Coronary artery (tissue), 2 donors: ENCODE measurements around the gene AUTS2.
A peak's percentile ranks its signal among the peaks of the same experiment; 100 is the strongest.

ENCODE experiments used
- DNase-seq: peaks from one replicate; pipeline ENCODE4 v3.0.0-alpha.2; 2017; ENCODE audit warnings: low spot score
- H3K27ac ChIP-seq, 2 donors: fragments of 200-600 bp; sonication (generic); one replicate each; pipeline ENCODE4 v1.5.1; 2016 to 2019
- H3K4me3 ChIP-seq: fragments of 200-600 bp; sonication (generic); 2 replicates; pipeline ENCODE4 v1.5.1; 2016; ENCODE audit warnings: mild to moderate bottlenecking, moderate library complexity
- TF ChIP-seq, protein P1 (sequence below): fragments of 200-600 bp; sonication (generic); IDR thresholded peaks from one replicate; pipeline ENCODE4 v1.5.1; 2019; ENCODE audit warnings: antibody characterized with exemption

AUTS2 gene

DNA sequence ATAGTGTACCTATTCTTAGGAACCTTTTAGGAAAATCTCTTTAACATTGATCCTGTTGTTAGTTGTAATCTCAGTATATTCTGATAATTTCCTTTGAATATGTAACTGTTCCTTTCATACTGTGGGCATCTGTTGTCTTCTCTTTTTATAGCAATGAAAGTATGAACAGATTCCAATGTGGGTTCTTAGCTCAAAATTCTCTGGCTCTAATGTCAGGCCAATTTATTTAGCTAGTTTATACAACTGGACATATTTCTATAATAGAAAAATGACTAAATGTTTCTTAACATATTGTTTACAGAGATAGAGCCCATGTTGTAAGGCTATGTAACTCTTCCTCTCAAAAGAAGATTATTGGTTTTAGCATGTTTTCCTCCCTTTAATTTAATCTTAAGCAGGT lies 363.2 kb downstream of the AUTS2 start:
- Histone ChIP-seq H3K27ac (no peak overlapping the region), H3K4me3 (no peak overlapping the region)
- TF ChIP-seq, protein P1, sequence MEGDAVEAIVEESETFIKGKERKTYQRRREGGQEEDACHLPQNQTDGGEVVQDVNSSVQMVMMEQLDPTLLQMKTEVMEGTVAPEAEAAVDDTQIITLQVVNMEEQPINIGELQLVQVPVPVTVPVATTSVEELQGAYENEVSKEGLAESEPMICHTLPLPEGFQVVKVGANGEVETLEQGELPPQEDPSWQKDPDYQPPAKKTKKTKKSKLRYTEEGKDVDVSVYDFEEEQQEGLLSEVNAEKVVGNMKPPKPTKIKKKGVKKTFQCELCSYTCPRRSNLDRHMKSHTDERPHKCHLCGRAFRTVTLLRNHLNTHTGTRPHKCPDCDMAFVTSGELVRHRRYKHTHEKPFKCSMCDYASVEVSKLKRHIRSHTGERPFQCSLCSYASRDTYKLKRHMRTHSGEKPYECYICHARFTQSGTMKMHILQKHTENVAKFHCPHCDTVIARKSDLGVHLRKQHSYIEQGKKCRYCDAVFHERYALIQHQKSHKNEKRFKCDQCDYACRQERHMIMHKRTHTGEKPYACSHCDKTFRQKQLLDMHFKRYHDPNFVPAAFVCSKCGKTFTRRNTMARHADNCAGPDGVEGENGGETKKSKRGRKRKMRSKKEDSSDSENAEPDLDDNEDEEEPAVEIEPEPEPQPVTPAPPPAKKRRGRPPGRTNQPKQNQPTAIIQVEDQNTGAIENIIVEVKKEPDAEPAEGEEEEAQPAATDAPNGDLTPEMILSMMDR: no peak
- no peak for DNase-seq

DNA sequence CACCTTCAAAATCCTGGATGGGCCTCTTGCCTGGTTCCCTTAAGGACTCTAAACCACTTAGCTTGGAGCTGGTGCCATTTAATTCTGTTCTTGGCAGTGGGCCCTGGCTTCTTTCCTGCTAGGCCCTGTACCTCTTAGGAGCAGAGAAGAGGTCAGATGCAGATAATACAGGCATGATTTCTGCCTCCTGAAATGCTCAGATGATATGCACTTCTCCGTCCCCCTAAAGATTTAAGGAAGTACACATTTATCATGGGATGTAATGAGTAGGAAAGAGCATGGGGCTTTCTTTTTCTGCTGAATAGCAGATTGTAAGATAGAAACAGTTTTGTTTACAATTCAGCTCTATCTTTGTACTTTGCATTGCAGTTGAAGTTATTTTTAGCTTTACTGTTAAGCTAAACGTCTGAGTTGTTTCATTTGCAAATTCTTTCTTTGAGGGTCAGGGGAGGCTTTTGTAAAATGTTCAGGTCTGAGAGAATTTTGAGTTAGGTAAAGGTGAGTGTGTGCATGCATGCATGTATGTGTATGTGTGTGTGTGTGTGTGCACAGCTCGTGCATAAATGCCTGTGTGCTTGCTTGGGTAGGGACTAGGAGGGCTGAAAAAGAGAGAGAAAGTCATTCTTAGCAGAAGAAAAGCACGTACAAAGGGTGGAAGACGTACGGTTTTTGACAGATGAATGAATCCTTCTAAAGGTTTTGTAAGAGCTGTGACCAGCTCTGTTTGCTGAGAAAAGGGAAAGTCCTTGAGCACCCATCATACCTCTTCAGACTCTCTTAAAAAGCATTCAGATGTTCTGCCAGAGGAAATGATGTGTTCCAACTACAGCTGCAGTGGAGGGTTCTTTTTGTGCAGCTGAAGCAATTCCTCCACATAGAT lies 364.2 kb downstream of the AUTS2 start:
- TF ChIP-seq, protein P1: no peak
- H3K27ac ChIP-seq: peak overlapping the region in 1 of 2 donors; percentile 4
- no peak for DNase-seq
- no peak overlapping the region for H3K4me3 ChIP-seq

DNA sequence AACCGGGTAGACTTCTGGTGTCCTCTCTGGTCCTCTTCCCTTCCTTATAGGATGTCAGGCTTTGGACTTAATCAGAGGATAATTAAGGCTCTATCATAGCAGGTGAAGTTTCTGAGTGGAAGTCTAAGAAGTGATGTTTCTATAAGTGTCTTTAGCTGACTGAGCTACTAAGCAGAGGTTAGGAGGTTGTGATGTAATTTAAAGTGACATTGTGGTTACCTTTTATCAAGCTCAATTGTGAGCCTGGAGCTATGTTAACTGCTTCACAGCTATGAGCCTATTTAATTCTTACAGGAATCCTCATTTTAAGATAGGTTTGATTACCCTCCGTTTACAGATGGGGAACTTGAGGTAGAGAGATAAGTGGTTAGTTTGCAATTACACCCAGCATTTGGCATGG lies 365.1 kb downstream of the AUTS2 start:
- Histone ChIP-seq H3K27ac (no peak overlapping the region), H3K4me3 (no peak overlapping the region)
- DNase-seq: no peak
- TF ChIP-seq, protein P1: no peak

DNA sequence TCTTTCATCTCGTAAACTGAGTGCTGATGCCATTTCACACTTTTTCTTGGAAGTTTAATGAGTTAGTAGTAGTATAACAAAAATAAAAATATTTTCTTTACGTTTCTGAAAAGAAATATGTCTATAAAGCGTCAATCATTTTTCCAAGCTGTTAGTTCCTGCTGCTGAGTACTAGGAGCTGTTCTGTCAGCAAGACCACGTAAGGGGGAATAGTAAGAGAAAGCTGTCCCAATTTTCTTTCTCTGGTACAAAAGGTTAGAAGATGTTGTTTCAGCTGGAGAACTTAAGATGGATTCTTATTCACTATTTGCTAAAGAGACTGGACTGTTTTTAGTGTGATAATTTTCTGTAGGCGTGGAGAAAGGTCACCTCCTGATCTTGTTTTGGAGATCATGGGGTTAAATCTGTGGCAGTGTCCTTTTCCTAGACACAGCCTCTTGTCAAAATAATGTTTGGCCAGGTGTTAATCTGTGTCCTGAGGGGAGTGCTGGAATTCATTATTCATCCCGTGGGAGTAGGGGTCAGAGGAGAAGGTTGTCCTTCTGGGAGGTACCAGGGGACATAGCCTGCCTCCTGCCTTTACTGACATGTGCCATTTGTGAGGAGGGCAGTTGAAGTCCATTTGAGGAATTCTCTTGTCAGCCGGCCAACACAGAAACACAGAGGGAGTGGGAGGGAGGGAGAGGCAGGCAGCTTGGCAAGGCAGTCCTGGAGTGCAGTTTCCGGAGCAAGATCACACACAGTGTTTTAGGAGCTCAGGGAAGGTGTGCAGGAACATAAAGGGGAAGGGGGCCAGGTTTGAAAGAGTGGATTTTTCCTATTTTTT lies 368.7 kb downstream of the AUTS2 start:
- peak overlapping the region; percentile 58 for H3K4me3 ChIP-seq
- no peak overlapping the region for H3K27ac ChIP-seq
- DNase-seq: no peak
- TF ChIP-seq, protein P1: no peak

DNA sequence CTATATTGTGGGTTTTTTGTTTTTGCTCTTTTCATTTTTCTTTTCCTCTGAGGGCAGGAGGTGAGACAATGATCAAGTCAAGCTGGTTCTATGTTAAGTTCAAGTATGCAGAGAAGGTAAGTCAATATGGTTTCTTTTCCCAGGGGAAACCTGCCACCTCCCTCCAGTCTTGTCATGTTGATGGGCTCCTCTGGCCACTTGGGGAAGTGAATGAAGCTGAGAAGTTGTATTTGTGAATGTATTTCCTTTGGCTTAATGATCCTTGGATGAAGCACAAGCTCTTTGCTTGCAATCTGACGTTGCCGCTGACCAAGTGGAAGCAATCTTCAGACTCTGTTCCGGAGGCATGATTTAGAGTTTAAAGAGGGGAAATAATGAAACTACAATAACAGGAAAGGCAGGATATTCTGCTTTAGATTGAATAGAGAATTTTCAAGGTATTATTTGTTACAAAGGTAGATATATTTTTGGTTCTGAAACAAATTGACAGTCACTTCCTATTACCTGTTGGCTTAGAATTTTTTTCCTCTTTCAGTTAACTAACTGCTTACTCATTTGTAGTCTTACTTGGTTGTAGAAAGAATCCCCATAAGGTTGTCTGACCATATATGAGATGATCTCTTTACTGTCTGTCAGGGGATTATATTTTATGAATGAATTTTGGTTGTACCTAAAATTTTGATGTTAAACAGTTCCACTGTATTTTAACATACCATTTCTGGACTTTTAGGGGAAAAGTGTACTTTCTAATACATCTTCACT lies 369.6 kb downstream of the AUTS2 start:
- TF ChIP-seq, protein P1: no peak
- Histone ChIP-seq H3K4me3 (peak overlapping the region; percentile 58), H3K27ac (no peak overlapping the region)
- no peak for DNase-seq

DNA sequence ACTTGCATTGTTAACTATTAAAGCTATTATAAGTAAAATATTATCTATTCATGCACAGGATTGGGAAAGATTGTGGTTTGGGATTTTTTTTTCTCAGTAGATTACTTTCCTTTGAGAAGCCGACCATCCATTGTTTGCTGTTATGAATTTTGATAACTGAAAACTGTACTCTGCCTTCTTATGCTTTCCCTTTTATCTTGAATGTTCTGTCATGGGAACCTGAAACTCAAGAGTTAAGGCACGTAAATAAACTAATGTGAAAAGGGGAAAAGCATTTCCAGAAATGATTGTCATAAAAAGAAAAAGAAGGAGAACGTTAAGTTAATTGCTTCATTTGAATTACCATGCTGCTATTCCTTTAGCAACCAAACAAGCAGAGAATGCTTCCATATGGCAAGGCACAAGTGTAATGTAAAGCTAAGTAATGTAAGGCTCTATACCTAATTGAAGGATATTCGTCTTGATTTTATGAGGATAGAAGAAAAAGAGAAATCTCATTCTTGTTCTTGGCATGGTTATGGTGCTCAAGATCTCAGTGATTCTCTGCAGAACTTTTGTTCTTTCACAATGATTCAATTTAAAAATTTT lies 370.8 kb downstream of the AUTS2 start:
- no peak for DNase-seq
- TF ChIP-seq, protein P1: no peak
- Histone ChIP-seq H3K27ac (no peak overlapping the region), H3K4me3 (no peak overlapping the region)
